HG03103 (cell line): Measurements from ENCODE around the gene PSMA6.
"Not testable (repeated sequence)": the region's sequence is repeated elsewhere in the genome, so short reads cannot be mapped to it uniquely, and the experiment has no call there.

ENCODE experiments used
- ATAC-seq: cut with Tn5 transposase; IDR thresholded peaks from one replicate; pipeline ENCODE4 v1.9.1; 2021; ENCODE audit warnings: low read depth; ENCODE audit not compliant: unreplicated experiment

PSMA6 gene

GRCh38 chr14:35306114-35306513 lies 13.9 kb downstream of the PSMA6 start:
- no peak for ATAC-seq

GRCh38 chr14:35317820-35318219 lies 25.6 kb downstream of the PSMA6 start:
- no peak for ATAC-seq

- no peak for ATAC-seq
These were observed 27.3 kb downstream of the PSMA6 start for GRCh38 chr14:35319509-35319908.

- ATAC-seq: no peak
These were observed 28.3 kb downstream of the PSMA6 start for GRCh38 chr14:35320472-35320871.

GRCh38 chr14:35326375-35326774 lies 34.2 kb downstream of the PSMA6 start:
- no peak for ATAC-seq

GRCh38 chr14:35331605-35332516 lies 39.7 kb downstream of the PSMA6 start:
- ATAC-seq: no peak

- no peak for ATAC-seq
These were observed 40.5 kb downstream of the PSMA6 start for GRCh38 chr14:35332517-35333263.

GRCh38 chr14:35333264-35333730 lies 41.1 kb downstream of the PSMA6 start:
- no peak for ATAC-seq

- ATAC-seq: no peak
These were observed 41.9 kb downstream of the PSMA6 start for GRCh38 chr14:35333797-35334743.

GRCh38 chr14:35335388-35336092 lies 43.4 kb downstream of the PSMA6 start:
- no peak for ATAC-seq

- ATAC-seq: not testable (repeated sequence)
These were observed 44.0 kb downstream of the PSMA6 start for GRCh38 chr14:35336171-35336493.

GRCh38 chr14:35336494-35337268 lies 44.5 kb downstream of the PSMA6 start:
- no peak for ATAC-seq

GRCh38 chr14:35337269-35338255 lies 45.4 kb downstream of the PSMA6 start:
- no peak for ATAC-seq

GRCh38 chr14:35338731-35339405 lies 46.7 kb downstream of the PSMA6 start:
- ATAC-seq: no peak

GRCh38 chr14:35339761-35340406 lies 47.7 kb downstream of the PSMA6 start:
- peak; percentile 65 for ATAC-seq

GRCh38 chr14:35340616-35341453 lies 48.7 kb downstream of the PSMA6 start:
- ATAC-seq: no peak
